Small intestine (tissue), 16 donors: Measurements from ENCODE around the gene KRTAP1-1. TPM values are rescaled to one million over a fixed set of nuclear protein-coding genes. Genes with fewer than 3 reads are reported as not detected.
"Not testable (repeated sequence)": the region's sequence is repeated elsewhere in the genome, so short reads cannot be mapped to it uniquely, and the experiment has no call there.

ENCODE experiments used
- DNase-seq, 2 donors: peaks; one replicate each; pipeline versions ENCODE4 v3.0.0 to v3.0.0-alpha.2; 2013
- FAIRE-seq: peaks from 2 replicates; lab custom pipeline; 2012; peaks lifted over from hg19 to GRCh38; lab: Jason Lieb, UNC
- H3K27ac ChIP-seq, 3 donors: one replicate each; pipeline ENCODE4 v1.5.1; 2013; ENCODE audit warnings: low read length in 2 of 3, mild to moderate bottlenecking in 2 of 3, control low read depth in 1 of 3, inconsistent platforms in 1 of 3, low read depth in 1 of 3, moderate library complexity in 1 of 3
- H3K27me3 ChIP-seq, 3 donors: one replicate each; pipeline ENCODE4 v1.6.1; 2013; ENCODE audit warnings: low read length in 3 of 3, inconsistent platforms in 1 of 3; ENCODE audit not compliant: control insufficient read depth in 3 of 3, insufficient read depth in 3 of 3
- H3K36me3 ChIP-seq, 3 donors: one replicate each; pipeline ENCODE4 v1.6.1; 2013; ENCODE audit warnings: low read length in 3 of 3, inconsistent platforms in 1 of 3, low read depth in 1 of 3, mild to moderate bottlenecking in 1 of 3, moderate library complexity in 1 of 3; ENCODE audit not compliant: control insufficient read depth in 3 of 3, insufficient read depth in 2 of 3
- H3K4me1 ChIP-seq, 3 donors: one replicate each; pipeline ENCODE4 v1.6.1; 2013; ENCODE audit warnings: low read length in 2 of 3, inconsistent platforms in 1 of 3, low read depth in 1 of 3, mild to moderate bottlenecking in 1 of 3, moderate library complexity in 1 of 3; ENCODE audit not compliant: control insufficient read depth in 3 of 3, insufficient read depth in 2 of 3
- H3K4me3 ChIP-seq, 3 donors: one replicate each; pipeline ENCODE4 v1.5.1; 2013; ENCODE audit warnings: low read length in 3 of 3, control low read depth in 1 of 3, inconsistent platforms in 1 of 3, low read depth in 1 of 3, mild to moderate bottlenecking in 1 of 3, moderate library complexity in 1 of 3
- H3K9me3 ChIP-seq, 2 donors: one replicate each; pipeline ENCODE4 v1.6.1; 2013; ENCODE audit warnings: low read depth in 1 of 2, low read length in 1 of 2; ENCODE audit not compliant: control insufficient read depth in 2 of 2, insufficient read depth in 1 of 2
- WGBS, 3 donors: extraction: QIAGEN DNeasy Blood & Tissue Kit; methylation state at CpG; one replicate each; pipeline ENCODE4 v1.1.7; 2013; 5-methylcytosine and 5-hydroxymethylcytosine counted together
- long read RNA-seq, 10 donors: transcript quantifications; one replicate each; lab custom pipeline, GENCODE V29; 2026
- polyA plus RNA-seq, 4 donors: library from polyadenylated mRNA; stranded (reverse) in 3 of 4; unstranded in 1 of 4; fragments of 200-250 nt in 3 of 4; fragments of 120-200 nt in 1 of 4; gene quantifications; one replicate each; pipeline versions ENCODE4 v1.2.1 to v1.2.3, GENCODE V29; 2013
- donor health status: healthy with polysubstance abuse.
- donor health status: control.
- donor health status: control.
- donor health status: Bipolar disorder and iron deficiency.
- donor health status: healthy.

The KRTAP1-1 gene, protein sequence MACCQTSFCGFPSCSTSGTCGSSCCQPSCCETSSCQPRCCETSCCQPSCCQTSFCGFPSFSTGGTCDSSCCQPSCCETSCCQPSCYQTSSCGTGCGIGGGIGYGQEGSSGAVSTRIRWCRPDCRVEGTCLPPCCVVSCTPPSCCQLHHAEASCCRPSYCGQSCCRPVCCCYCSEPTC
- polyA plus RNA-seq: not detected
- long read RNA-seq, donor 1: 0 reads
- long read RNA-seq, donor 2: 0 reads
- long read RNA-seq, donor 3: 0 reads
- long read RNA-seq, donor 4: 0 reads
- long read RNA-seq, donor 5: 0 reads
- long read RNA-seq, donor 6: 0 reads
- long read RNA-seq, donor 7: 0 reads
- long read RNA-seq, donor 8: 0 reads
- long read RNA-seq, donor 9: 0 reads
- long read RNA-seq, donor 10: 0 reads

DNA sequence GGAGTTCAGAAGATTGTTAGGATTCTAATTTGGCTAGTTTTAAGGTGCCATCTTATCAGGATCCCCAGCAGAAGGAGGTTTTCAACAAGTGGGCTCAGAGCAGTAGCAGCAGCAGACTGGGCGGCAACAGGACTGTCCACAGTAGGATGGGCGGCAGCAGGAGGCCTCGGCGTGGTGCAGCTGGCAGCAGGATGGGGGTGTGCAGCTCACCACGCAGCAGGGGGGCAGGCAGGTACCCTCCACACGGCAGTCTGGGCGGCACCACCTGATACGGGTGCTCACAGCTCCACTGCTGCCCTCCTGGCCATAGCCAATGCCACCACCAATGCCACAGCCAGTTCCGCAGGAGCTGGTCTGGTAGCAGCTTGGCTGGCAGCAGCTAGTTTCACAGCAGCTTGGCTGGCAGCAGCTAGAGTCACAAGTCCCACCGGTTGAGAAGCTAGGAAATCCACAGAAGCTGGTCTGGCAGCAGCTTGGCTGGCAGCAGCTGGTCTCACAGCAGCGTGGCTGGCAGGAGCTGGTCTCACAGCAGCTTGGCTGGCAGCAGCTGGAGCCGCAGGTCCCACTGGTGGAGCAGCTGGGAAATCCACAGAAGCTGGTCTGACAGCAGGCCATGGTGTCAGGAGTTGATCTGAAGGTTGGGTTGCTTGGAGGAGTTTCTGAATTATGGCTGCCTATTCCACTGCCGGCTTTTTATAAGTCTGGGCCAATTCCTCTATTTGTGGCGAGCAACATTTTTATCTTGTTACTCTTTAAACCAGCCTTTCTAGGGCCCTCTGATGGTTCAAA, at the start of gene KRTAP1-1:
Gene KRTAP1-1 (minus strand): TSS at position 668 of the 789 bp plus-strand sequence. CDS start 53 bp downstream, at position 615.
- not testable (repeated sequence) for FAIRE-seq, H3K4me3 ChIP-seq, H3K9me3 ChIP-seq, H3K4me1 ChIP-seq, H3K27me3 ChIP-seq, H3K36me3 ChIP-seq, H3K27ac ChIP-seq, DNase-seq
- 69 to 78% (median 74%) methylated on average over 13 to 14 of the region's 14 CpGs for WGBS, 3 donors

DNA sequence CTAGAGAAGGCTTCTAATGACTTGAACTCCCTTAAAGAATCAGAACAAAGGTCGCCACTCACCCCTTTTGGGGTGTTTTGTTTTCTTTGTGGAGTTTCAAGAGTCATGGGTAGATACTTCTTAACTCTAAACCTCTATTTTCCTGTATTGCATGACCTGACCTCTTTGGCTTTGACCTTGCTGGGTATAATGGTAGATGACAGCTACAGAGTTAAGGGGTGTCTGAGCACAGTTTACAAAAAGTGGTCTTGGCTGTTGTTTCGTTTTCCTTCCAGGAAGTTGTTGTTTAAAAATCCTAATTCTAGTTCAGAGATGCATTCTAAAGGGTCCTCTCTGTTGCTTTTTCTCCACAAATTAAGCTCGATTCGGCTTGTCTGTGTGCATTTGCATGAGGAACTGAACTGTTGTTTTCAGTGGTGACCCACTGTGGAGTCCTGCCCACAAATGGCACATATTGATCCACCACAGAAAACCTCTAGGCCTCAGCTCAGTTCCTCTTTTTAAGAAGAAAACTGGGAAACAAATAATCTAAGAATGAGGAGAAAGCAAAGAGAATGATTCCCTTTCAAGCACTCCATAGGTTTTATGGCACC, 47.6 kb upstream of the KRTAP1-1 start:
- WGBS, 3 donors: 55 to 78% (median 62%) methylated on average over 4 of the region's 4 CpGs
- not testable (repeated sequence) for H3K9me3 ChIP-seq, H3K36me3 ChIP-seq, H3K27me3 ChIP-seq, H3K4me3 ChIP-seq, DNase-seq, H3K4me1 ChIP-seq, H3K27ac ChIP-seq, FAIRE-seq

DNA sequence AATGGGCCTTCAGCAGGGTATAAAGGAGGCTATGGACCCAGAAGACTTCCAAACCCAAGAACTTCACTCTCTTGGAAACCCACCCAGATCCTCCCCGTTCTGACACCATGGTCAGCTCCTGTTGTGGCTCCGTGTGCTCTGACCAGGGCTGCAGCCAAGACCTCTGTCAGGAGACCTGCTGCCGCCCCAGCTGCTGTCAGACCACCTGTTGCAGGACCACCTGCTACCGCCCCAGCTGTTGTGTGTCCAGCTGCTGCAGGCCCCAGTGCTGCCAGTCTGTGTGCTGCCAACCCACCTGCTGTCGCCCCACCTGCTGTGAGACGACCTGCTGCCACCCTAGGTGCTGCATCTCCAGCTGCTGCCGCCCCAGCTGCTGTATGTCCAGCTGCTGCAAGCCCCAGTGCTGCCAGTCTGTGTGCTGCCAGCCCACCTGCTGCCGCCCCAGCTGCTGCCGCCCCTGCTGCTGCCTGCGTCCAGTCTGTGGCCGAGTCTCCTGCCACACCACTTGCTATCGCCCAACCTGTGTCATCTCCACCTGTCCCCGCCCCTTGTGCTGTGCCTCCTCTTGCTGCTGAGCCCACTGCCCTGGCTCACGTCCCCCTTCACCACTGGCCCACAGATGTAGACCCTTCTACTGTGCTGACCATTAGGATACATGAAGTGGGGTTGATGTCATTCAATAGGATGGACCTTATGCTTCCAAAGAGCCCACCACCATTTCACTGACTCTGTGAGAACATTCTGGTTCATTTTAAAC, 43.0 kb upstream of the KRTAP1-1 start, which contains the start of gene KRTAP4-7:
Gene KRTAP4-7 (plus strand): TSS at position 51 of the 757 bp plus-strand sequence. CDS start 57 bp downstream, at position 108.
- not testable (repeated sequence) for H3K36me3 ChIP-seq, H3K27ac ChIP-seq, H3K9me3 ChIP-seq, H3K4me1 ChIP-seq, FAIRE-seq, DNase-seq, H3K27me3 ChIP-seq, H3K4me3 ChIP-seq
- 66 to 80% (median 78%) methylated on average over 9 to 14 of the region's 14 CpGs for WGBS, 3 donors

DNA sequence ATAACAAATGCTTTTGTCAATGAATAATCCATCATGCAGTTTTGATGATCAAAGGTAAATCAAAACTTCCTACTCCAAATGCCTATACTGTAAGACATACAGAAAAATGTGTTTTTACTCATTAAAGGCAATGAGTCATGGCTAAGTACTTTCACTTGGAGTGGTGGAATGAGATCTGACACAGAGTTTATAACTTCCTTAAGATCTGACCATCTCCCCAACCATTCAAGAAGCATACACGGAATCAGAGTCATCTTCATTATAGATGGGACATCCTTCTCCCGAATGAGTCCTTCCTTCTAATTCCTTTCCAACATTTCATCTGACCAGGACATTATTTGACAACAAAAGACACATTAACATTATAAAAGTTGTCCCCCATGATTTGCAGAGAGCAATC, 42.2 kb upstream of the KRTAP1-1 start:
- not testable (repeated sequence) for H3K36me3 ChIP-seq, DNase-seq, H3K4me1 ChIP-seq, H3K4me3 ChIP-seq, H3K9me3 ChIP-seq, H3K27me3 ChIP-seq, H3K27ac ChIP-seq, FAIRE-seq
- 59 to 79% (median 73%) methylated on average over 2 of the region's 2 CpGs for WGBS, 3 donors

DNA sequence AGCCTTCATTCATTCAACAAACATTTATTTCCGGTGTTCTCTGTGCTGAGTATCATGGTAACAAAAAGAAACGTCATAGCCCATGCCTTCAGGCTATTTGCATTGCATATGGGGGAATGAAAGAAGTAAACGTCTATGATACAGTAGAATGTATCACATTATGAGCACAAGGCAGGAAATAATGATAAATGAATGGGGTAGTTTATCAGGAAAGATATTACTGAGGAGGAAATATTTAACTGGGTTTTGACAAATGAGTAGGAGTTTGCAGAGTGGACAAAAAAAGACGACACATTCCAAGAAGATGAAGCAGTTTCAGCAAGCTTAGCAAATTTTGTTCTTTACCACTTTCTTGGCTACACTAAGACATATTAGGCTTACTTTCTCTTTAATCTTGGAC, 41.4 kb upstream of the KRTAP1-1 start:
- Histone ChIP-seq H3K4me1 (no peaks in the 10 kb centered on the region), H3K4me3 (no peak overlapping the region), H3K27me3 (peaks cover 0 to 3% (median 2%) of the 10 kb centered on the region in 3 donors), H3K27ac (no peak overlapping the region), H3K36me3 (no peaks in the 10 kb centered on the region), H3K9me3 (no peaks in the 10 kb centered on the region)
- 41 to 62% (median 55%) methylated on average over 4 of the region's 4 CpGs for WGBS, 3 donors
- FAIRE-seq: no peak
- DNase-seq: no peak

DNA sequence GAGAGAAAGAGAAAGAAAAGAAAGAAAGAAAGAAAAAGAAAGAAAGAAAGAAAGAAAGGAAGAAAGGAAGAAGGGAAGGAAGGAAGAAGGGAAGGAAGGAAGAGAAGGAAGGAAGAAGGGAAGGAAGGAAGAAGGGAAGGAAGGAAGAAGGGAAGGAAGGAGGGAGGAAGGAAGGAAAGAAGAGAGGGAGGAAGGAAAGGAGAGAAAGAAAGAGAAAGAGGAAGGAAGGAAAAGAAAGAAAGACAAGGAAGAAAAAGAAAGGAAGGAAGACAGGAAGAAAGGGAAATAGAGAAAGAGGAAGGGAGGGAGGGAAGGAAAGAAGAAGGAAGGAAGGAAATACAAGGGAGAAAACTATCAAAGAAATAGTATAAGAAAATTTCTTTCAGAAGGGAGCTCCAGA, 35.5 kb upstream of the KRTAP1-1 start:
- Histone ChIP-seq H3K27me3 (peaks cover 0 to 3% (median 3%) of the 10 kb centered on the region in 3 donors), H3K27ac (no peak overlapping the region)

DNA sequence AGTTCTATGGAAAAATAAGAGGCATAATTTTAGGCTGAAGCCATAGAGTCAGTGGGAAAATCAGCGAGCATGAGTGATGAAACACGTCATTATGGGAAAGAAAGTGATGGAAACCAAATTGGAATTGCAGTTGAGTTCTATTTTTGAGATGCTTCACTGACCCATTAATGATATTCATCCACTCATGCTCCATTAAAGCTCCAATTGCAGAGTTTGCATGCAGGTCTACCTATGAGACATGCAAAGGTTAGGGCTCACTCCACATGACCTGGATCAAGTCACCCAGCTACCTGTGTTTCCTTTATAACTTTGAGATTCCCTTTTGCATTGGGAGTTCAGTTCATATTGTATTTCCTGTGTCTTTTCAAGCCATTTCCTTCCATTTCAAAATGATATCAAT, 32.4 kb upstream of the KRTAP1-1 start:
- Histone ChIP-seq H3K9me3 (no peaks in the 10 kb centered on the region), H3K27me3 (peaks cover 0 to 3% (median 0%) of the 10 kb centered on the region in 3 donors), H3K4me3 (no peak overlapping the region), H3K4me1 (no peaks in the 10 kb centered on the region), H3K27ac (no peak overlapping the region), H3K36me3 (no peaks in the 10 kb centered on the region)
- DNase-seq (no peak), FAIRE-seq (no peak)
- WGBS, 3 donors: 88 to 93% (median 89%) methylated on average over 2 of the region's 2 CpGs

More for the DNA sequence above, 35.5 kb upstream of the KRTAP1-1 start:
- Histone ChIP-seq H3K4me3 (no peak overlapping the region), H3K9me3 (no peaks in the 10 kb centered on the region), H3K36me3 (no peaks in the 10 kb centered on the region), H3K4me1 (no peaks in the 10 kb centered on the region)
- no peak for FAIRE-seq
- DNase-seq: no peak
